ENCODE data around the gene SUB1.

GRCh38 chr5:32551865-32552264, 33.5 kb upstream of the SUB1 start:
- TF ChIP-seq POLR2A (IDR thresholded peaks at IDR 0.05) (no peak), CTCF (IDR thresholded peaks at IDR 0.05) (no peak), EP300 (IDR thresholded peaks at IDR 0.05) (no peak)
